ENCODE data around the gene CHD5.

GRCh38 chr1:6167391-6168303 lies 12.5 kb downstream of the CHD5 start:
- TF ChIP-seq CTCF (IDR thresholded peaks at IDR 0.05) (no peak), EP300 (IDR thresholded peaks at IDR 0.05; ENCODE audit: low read depth) (no peak), POLR2A (IDR thresholded peaks at IDR 0.05) (no peak)
